DMS114 treated with DMSO at 0.1 percent for 48 hours (cell line): Measurements from ENCODE around the gene CNBP.

Experiments used
- DNase-seq: peaks from one replicate; lab custom pipeline; 2025; ENCODE audit not compliant: unreplicated experiment; lab: John Stamatoyannopoulos, UW

Gene CNBP

GRCh38 chr3:129132097-129132866 is 51.4 kb downstream of the CNBP start:
- DNase-seq, result no peak

DNA sequence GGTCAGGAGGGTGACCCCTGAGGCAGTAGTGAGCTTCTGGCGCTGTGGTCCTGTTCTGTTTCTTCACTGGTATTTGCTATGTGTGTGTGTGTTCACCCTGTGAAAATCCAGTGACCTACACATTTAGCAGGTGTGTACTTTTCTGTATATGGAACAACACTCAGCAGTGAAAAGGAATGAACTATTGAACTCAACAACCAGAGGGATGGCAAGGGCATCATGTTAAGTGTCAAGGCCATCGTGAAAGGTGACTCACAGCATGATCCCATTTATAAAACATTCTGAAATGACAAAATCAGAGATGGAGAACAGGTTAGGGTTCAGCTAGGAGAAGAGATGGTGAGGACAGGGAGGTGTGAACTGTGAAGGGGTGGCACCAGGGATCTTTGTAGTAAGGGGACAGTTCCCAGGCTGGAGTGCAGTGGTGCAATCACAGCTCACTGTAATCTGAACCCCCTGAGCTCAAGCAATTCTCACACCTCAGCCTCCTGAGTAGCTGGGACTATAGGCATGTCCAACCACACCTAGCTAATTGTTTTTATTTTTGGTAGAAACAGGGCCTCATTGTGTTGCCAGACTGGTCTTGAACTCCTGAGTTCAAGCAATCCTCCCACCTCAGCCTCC is 52.1 kb downstream of the CNBP start:
- DNase-seq, result no peak

DNA sequence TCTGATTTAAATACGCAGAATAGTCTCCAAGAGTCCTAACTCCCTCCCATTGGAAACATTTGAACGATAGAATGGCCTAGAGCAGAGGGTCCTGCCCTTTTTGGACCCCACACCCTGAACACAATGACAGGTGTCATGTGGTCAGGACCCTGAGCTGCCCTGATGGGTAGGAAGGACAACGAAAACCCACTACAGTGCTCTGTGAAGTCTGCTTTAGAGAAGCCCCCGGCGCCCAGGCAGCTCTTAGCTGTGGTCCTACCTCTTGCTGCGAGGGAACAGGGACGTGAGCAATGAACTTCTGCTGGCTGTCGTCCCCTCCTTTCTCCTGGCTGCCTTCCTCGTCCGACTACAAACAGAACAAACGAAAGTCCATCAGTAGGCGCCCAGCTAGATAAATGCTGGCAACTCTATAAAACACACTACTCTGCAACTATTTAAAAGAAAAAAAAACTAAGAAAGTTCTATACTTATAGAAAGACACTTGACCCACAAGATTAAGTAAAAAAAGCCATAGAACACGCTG is 53.3 kb downstream of the CNBP start:
- no peak for DNase-seq

DNA sequence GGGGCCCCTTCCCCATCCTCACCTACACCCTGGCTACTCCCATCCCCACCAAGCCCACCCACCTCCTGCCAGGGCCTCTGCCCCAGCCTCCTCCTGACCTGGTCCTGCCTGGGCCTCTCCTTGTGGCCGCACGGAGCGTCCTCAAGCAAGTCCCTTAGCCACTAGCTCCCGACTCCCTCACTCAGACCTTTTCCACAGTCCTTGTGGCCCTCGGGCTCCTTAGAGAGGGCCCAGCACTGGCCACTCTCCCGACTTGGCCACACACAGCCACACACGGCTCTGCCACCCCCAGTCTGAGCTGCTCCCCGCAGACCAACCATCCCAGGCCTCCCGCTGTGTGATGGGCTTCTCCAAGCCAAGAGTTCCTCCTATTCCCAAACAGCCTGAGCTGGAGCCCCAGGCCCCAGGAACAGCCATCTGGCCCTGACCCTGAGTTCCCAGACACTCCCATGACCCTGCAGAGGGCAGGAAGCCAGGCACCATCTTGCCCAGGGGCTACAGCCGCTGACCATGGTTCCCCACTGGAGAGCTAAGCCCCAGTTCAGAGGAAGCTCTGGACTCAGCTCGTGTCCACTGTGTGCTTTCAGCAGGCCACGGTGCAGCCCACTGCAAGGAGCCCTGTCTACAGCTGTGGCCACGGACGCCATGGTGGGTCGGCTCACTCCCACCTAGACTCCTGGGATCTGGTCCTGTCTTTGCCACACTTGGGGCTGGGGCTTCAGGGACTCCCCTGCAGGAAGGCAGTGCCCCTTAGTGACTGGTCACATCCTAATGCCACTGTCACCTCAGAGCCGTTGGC is 55.1 kb downstream of the CNBP start:
- DNase-seq, result no peak

DNA sequence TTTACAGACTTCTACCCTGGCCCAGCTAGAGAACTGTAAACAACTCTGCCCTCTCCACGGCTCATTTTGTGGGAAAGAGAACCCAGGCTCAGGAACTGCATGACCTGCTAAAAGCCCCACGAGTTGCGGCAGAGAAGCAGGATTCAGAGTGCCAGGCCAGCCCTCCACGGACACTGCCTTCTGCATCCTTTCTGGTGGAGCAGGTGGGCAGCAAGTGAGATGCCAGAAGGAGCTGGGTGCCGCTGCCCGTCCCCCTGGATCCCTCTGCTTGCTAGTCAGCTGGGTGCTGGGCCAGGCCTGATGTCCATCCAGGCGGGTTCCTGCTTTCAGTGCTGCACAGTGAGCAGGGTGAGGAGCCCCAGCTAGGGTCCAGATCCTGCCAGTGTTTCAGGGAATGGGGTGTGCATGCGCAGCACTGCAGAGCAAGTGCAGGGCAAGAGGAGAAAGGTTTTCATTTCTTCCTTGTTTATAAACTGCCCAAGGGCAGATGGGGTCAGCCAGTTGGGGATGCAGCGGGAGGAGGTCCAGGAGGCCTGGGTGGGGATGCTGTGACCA is 56.9 kb downstream of the CNBP start:
- DNase-seq, result no peak

GRCh38 chr3:129123314-129124060 is 60.2 kb downstream of the CNBP start:
- no peak for DNase-seq

DNA sequence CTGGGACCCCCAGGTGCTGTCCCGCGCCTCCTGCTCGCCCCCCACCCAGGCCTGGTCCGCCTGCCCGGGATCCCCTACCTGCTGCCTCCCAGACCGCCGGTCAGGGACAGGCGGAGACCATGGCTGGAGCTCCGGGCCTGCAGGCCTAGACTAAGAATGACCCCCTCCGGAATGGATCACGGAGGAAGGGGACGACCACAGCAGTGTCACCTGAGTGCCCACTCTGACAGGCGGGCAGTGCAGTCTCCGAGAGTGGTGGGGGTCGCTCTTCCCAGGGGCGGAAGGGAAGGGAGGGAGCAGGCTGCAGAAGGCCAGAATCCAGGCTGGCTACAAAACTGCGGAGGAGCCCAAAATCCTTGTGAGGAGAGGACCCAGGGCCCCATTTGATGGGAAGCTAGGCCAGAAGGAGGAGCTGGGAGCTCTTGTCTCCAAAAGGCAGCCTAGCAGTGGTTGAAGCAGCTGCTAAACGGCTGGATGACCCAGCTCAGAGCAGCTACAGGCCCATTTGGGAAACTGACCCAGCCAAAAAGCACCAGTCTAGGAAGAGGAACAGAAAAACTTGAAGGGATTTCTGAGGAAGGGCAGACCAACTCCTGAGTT is 61.2 kb downstream of the CNBP start:
- DNase-seq, result no peak

DNA sequence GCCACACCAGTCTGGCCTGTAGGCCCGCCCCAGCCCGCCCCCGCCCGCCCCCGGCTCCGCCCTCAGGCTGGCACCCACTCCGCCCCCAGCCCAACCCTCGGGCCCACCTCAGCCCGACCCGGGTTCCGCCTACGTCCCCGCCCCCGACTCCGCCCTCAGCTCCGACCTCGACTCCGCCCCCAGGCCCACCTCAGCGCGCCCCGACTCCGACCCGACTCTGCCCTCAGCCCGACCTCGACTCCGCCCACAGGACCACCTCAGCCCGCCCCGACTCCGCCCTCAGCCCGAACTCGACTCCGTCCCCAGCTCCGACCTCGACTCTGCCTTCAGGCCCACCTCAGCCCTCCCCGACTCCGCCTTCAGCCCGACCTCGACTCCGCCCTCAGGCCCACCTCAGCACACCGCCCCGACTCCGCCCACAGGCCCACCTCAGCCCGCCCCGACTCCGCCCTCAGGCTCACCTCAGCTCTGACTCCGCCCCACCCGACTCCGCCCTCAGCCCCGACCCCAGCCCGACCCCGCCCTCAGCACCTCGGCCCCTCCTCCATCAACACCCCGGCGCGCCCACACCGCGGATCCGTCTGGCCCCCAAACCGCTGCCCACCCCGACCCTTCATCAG is 61.8 kb downstream of the CNBP start, which contains the start of gene RAB43:
Gene RAB43, minus strand, starts transcription at position 13 of the 620 bp plus-strand sequence. CDS start 315 bp downstream, outside the sequence.
- DNase-seq, result peak; percentile 80

GRCh38 chr3:129121016-129121791 is 62.5 kb downstream of the CNBP start:
- DNase-seq, result no peak

DNA sequence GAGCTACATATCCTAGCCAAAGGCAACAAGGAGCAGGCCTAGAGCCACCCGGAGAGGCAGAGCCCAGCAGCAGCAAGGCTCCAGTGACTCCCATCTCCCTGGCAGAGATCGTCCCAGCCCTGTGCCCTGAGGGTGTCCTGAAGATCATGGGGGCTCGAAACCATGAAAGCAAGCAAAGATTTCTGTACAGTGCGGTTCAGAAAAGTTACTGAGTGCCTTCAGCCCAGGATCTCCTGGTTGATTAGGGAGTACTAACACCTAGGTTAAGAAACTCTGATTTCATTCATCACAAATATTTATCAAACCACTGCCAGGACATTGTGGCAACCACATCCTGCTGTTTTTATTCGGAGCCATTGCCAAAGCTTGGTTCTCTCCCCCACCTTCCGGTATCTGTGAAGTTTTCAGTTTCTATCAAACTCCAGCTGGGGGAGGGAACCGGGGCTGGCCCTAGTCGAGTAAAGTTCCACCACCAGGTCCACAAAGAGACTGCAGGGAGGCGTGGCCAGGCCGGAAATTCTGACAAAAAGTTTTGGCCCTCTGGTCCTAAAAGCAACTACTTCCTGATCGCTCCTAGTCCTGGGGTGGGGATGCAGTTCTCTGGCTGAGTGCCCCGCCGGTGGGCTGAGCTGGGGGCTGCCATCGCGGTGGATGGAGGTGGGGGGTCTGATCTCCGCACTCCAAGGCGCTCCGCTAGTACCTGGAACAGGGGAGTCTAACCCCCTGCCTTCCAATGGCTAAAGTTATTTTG is 63.3 kb downstream of the CNBP start:
- DNase-seq, result peak; percentile 55

DNA sequence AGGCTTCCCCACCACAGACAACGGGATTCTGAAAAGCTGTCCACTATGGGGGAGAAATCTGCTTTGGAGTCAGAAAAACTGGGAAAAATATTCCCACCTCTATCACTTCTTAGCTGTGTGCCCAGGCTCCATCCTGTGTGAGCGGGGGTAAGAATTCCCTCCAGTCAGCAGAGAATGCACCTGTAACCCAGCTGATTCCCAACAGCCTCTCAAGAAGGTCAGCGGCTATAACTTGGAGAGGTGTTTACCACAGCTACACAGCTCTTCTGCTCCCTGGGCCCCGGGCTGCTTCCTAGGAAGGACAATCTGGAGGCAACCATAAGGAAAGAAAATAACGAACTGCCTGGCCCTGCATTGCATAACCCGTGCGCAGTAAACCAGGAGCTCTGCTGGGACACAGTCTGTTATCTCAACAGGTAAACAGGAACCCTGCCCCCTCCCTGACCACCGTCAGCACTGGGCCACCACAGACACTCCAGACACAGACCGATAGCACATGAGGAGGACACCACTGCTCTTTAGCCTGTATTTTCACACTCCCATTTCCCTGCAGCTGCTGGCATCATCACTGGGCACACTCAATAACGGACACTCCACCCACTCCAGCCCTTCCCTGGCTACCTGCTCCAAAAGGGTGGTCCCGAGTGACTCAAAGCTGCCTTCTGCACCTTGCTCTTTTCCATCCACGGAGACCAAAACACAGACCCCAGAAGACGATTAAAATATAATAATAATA is 64.2 kb downstream of the CNBP start:
- DNase-seq, result no peak

DNA sequence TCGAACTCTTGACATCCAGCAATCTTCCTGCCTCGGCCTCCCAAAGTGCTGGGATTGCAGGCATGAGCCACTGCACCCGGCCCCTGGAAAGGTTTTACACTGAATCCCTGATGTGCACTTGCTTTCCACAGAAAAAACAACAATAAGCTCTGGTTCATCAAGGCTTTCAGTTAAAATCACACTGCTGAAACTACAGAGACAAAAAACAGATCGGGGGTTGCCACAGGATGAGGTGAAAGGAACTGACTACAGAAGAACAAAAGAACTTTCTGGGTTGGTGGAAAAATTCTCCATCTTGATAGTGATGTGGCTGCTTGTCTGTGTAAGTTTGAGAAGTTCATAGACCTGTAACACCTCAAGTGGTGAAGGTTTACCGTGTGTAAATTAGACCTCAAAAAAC is 65.0 kb downstream of the CNBP start:
- DNase-seq, result no peak
